Aorta (tissue), 4 donors: ENCODE results near the gene TYSND1. TPM values are rescaled to one million over a fixed set of nuclear protein-coding genes. Genes with fewer than 3 reads are reported as not detected.

ENCODE experiments used
- polyA plus RNA-seq, 2 donors: library from polyadenylated mRNA; stranded (reverse); fragments of 200-250 nt; gene quantifications; one replicate each; pipeline ENCODE4 v1.2.3, GENCODE V29; 2013
- total RNA-seq, 2 donors: library from RNA; stranded (reverse); fragmentation: NEBNext Ultra II Directional; extraction: Animal tissue kit (Norgen Biotek cat#: 25700); gene quantifications; one replicate each; pipeline ENCODE4 v1.2.1, GENCODE V29; 2021
- donor health status: healthy with polysubstance abuse.
- donor health status: Bipolar disorder and iron deficiency.
- donor health status: DM: no; HTN: no; CAD: no.
- donor health status: DM: yes; HTN: yes; CAD: no.

TYSND1 gene
- total and polyA plus RNA-seq, 4 donors = 2.1 to 10.9 (median 7.6) TPM

Other genes starting within 250 kb of the TYSND1 start
- gene MACROH2A2, start 93.9 kb downstream of the TYSND1 start, total RNA-seq = 1 to 10 TPM; 3.5 to 5.3 TPM
- 1 to 10 TPM; 2.1 to 4.6 TPM for gene MACROH2A2, start 93.9 kb downstream of the TYSND1 start, polyA plus RNA-seq
- 10 to 100 TPM; 15.0 to 15.5 TPM for gene AIFM2, start 13.9 kb downstream of the TYSND1 start, total RNA-seq
- 10 to 100 TPM; 12.1 to 12.6 TPM for gene AIFM2, start 13.9 kb downstream of the TYSND1 start, polyA plus RNA-seq
- gene SAR1A, start 23.8 kb upstream of the TYSND1 start, total RNA-seq = 100 to 1,000 TPM; 119 to 128 TPM
- 10 to 100 TPM; 59.2 to 61.0 TPM for gene SAR1A, start 23.8 kb upstream of the TYSND1 start, polyA plus RNA-seq
- 10 to 100 TPM; 66.7 to 79.8 TPM for gene PPA1, start 86.7 kb upstream of the TYSND1 start, total RNA-seq
- 100 to 1,000 TPM; 100 to 222 TPM for gene PPA1, start 86.7 kb upstream of the TYSND1 start, polyA plus RNA-seq
- under 1 TPM; 0.03 to 0.06 TPM for gene NPFFR1, start 137.3 kb upstream of the TYSND1 start, total RNA-seq
- gene NPFFR1, start 137.3 kb upstream of the TYSND1 start, polyA plus RNA-seq = under 1 TPM in 1 of 2 donors, not detected in 1; under 0.01 TPM
- 1 to 10 TPM; 1.9 to 5.6 TPM for gene LRRC20, start 235.9 kb upstream of the TYSND1 start, total RNA-seq
- 1 to 10 TPM; 3.8 to 4.0 TPM for gene LRRC20, start 235.9 kb upstream of the TYSND1 start, polyA plus RNA-seq